NCI-H526 treated with DMSO at 0.1 percent for 48 hours (cell line): Measurements from ENCODE around the gene KCNA3.

Experiments used
- DNase-seq: peaks from one replicate; lab custom pipeline; 2025; lab: John Stamatoyannopoulos, UW

Gene KCNA3

DNA sequence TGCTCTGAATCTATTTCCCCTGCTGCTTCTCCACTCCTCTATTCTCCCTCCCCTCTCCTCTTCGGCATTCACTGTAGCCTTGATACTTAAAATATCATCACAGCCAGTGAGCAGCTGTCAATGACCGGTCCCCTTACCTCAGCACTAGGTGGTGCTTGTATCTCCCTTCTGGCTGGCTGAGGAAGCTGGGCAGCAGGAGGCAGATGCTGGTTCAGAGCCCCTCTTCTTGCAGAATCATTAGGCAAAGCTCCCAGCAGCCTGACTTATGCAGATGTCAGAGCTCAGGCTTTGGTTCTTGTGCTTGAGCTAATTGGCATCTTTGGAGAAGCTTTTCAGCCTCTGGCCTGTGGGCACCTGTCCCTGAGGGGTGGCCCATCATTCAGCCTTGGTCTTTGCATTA lies 36.7 kb downstream of the KCNA3 start:
- DNase-seq: no peak

DNA sequence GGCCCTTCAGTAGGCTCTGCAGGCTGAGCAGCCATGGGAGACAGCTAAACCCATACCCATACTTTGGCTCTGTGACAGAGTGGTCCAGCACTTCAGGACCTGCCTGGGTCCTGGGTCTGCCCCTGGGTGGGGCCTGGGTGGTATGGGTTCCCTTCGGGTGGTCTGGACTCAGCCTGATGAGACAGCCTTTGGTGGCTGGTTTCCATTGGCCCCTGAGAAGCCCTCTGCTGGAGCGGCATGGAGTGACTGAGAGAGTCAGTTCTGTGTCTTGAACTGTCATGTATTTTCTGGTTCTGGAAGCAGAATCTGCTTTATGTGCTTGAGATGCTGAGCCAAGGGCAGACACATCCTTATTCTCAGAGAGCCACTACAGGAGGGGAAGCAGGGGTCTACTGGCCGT lies 37.3 kb downstream of the KCNA3 start:
- no peak for DNase-seq

DNA sequence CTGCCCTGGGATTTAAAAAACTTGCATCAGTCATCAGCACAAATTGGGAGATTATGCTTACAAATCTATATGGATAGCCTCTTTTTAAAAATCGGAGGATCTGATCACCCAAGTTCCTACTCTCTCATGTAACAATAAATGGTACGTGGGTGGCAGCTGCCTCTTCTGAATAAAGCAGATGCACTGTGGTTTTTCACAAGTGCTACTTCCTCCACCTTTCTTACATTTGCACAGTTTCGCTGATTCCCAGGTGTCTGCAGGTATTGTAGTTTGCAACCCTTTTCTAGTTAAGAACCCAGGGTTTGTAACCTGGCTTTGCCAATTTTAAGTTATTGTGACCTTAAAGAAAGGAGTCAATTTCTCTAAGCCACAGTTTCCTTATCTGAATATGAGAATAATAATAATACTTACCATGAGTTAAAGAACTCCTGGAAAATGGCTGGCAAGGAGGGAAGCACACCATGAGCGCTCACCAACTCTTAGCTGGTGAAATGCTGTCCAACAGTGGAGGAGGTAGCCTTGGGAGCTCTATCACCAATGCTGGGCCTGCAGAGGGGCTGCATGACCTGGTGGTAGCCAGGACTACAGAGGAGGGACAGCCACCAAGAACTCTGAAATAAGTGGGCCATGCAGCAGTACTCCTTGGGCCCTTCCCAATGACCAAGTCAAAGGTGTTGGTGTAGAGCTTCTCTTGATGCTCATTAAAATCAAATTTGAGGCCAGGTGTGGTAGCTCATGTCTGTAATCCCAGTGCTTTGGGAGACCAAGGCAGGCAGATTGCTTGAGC lies 38.4 kb downstream of the KCNA3 start:
- no peak for DNase-seq

DNA sequence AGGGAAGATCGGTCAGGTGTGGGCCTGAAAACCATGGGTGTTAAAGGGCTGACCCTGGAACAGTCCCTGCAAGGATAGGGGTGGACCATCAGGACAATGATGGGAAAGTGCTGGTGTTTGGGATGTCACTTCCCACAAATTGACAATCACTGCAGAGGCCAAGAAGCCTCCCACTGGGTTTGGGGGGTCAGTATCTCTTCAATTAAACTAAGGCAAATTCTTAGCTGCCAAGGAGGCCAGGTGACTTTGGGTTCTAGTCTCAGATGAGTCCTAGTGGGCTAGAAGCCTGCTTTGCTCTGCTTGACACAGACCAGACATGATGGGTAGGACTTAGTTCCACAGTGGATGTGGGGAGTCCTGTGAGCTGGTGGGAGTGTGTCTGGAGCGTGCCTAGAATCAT lies 39.3 kb downstream of the KCNA3 start:
- no peak for DNase-seq

DNA sequence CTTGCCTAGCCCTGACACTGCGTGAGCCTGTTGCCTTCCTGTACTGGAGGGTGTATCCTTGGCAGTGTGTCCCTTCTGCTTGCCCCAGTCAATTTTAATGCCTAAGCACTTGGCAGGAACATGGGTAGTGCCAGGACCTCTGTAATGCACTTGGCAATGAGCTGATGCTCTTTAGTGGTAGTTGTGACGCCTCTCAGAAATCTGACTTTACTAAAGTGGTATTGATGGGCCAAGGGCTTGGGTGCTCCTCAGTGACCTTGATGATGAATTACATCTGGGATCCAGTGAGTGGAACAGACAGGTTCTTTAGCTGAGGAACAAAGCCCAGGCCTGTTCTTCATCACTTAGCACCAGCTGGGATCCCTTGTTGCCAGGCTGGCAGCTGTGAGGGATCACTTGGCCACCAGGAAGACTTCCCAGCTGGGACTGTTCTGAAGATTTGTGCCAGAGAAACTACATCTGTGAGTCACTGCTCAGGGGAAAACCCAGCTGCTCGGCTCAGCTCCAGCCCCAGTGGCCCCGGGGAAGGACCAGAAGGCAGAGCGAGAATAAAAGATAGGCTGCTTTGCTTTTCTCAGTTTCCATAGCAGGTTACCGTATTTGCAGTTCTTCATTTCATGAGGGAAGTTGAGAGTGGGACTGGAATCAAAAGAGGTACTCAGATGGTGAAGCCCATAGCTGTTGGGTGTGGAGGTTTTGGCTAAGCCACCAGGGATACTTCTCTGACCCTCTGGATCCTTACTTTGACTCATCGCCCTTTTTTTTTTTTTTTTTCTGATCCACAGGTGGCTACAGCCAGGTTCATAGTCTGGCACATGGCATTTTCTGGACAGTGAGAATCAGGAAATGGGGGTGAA lies 40.1 kb downstream of the KCNA3 start:
- DNase-seq: no peak

DNA sequence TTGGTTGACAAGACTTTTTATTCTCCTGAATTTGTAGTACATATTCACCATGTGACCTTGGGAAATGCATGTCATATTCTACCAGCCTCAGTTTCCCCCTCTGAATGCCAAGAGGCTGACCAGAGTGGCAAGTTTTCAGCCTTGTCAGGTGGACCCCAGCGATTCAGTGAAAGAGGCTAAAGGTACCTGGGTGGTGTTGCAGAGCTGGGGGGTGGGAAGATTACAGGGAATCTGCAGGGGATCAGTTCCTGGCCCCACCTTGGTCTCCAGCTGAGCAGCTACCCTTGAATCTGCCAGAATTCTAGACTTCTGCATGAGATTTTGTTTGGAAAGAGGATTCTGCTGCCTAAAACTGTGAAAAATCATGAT lies 40.7 kb downstream of the KCNA3 start:
- no peak for DNase-seq

DNA sequence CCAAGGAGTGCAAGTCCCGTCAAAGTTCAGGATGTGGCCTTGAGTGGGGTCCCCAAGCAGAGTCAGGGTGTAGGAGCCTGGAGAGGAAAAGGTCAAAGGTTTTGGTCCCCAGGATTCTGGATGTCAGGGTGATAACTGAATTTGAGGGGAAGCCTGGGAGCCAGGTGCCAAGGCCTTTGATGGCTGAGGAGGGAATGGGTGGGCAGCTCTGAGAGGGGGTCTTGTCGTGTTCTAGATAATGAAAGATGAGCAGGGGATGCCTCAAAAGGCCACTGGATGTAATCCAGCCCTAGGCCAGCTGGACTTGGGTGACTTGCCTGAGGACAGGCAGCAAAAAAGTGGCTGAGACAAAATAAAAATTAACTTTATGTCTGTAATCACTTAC lies 41.1 kb downstream of the KCNA3 start:
- DNase-seq: no peak

DNA sequence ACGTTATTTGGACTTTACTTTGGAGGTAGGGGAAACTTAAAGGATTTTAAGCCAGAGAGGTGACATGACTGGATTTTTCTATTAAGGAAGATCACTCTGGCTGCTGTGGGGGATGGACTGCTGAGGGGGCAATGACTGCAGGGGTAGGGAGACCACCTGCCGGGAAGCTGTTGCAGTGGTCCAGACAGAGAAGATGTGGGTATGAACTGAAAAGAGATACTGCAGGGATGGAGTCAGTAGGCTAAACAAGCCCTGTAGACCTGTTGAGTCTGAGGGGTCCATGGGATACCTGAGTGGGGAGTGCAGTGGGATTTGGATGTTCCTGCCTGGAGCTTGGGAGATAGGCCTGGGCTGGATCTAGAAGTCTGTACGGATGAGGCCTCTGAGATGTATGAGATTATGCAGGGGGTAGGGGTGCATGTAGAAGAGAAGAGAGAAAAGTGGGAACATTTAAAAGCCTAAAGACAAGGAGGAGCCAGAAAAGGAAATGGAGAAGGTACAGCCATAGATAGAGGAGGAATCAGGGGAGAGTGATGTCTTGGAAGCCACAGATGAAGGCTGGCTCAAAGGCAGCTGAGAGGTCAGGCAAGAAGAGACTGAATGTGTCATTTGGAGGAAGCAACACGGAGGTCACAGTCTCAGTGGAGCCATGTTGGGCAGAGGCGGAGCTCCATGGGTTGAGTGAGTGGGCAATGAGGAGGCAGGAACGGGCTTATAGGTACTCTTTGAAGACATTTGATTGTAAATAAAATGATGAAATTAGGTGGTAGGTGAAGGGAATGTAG lies 42.7 kb downstream of the KCNA3 start:
- no peak for DNase-seq

DNA sequence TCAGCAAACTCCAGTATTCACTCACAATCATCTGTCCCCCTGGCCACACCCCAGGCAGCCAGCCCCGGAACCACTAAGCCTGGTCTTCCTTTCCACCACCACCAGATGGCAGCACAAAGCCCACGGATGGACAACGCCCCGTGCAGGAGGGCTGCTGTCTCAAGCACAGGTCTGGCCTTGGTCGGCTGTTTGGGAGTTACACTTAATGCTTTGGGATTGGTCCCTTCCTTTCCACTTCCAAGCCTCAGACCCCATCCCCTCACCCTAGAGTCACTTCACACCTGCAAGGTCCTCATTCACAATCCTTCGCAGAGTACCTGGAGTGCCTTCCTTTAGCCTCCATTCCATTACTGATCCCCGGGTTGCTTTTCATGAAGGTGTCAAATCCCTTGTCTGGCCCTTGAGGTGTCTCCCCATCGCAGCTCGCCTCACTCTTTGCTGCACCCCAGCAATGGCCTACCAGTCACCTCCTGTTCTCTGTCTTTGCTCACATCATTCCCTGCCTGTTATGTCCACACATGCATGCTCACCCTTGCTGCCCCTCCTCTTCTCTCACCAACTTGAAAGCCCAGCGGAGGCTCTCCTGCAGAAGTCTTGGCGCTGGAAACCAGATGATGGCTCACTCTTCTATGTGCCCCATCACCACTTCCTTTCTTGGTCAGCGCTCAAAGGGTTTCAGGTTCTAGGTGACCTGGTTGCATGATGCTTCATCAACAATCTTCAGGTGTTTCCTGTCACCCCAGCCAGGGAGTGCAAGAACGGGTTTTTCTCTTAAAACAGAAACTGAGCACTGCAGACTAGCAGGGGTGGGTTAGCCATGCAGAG lies 43.7 kb downstream of the KCNA3 start:
- DNase-seq: peak; percentile 12

DNA sequence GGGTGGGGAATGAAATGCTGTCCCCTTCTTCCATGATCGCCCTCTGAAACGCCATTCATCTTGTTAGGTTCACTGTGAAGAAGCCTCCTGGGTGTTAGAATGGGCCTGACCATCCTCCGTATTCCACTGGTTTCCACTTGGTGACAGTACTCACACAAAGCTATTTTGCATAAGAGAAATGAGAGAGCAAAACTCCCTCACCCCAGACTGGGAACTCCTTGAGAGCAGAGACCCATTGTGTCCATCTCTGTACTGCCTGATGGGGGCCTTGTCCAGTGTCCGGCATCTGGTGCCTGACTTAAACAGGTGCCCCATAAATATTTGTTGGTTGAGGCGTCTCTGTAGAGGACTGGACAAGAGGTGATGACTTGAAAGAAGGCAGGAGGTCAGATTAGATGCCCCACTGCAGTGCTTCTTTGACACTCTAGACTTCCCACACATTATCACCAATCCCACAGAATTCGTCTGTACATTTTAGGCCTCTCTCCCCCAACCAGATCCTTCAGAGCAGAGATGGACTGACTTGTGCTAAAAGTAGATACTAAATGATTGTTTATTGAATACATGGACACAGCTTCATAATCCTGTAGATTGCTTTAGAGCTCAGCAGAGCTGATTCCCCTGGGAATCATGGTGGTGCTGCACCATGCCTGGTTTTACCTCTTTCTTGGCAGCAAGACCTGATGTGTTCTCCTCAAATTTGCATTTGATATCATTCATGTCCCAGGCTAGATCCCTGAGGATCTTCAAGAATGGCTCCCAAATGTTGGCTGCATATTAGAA lies 46.2 kb downstream of the KCNA3 start:
- no peak for DNase-seq

DNA sequence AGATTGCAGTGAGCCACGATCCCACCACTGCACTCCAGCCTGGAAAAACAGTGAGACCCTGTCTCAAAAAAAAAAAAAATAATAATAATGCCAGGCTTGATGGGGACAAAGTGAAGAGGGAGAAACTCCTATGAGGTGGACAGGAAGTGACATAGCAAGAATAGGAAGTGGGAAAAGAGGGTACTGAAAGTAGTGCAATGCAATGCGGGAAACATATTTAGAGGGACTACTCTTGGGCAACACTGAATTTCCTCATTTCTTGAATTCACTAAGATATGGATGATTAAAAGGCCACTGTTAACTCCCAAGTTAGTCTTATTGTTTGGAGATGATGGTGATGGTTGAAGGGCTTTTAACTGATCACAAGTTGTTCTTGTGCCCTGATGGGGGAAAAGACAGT lies 47.0 kb downstream of the KCNA3 start:
- no peak for DNase-seq

DNA sequence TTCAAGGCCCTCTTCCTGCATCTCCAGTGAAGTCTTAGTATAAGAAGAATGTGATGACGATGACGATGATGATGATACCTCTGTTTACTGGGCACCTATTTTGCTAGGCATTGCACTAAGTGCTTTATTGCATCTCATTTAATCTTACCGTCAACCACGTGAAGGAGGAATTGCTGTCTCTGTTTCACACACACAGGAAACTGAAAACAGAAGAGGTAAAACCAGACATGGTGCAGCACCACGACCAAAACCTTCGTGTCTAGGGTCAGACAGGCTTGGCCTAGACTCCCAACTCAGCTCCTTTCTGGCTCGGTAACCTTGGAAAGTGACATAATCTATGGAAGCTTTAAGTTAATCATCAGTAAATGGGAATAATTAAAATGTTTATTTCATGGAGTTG lies 47.9 kb downstream of the KCNA3 start:
- DNase-seq: no peak
